PFSK-1 (cell line): ENCODE data around the gene LINGO3.

Experiments
- FOXP2 ChIP-seq: optimal IDR thresholded peaks from 2 replicates; pipeline ENCODE3; 2011; ENCODE audit warnings: borderline replicate concordance, control low read depth, inconsistent platforms; ENCODE audit not compliant: insufficient read depth; ENCODE audit errors: extremely low read length, extremely low read depth
- POLR2AphosphoS5 ChIP-seq: IDR thresholded peaks from 2 replicates; pipeline ENCODE4 v1.6.1; 2012; ENCODE audit warnings: low read depth, mild to moderate bottlenecking, control low read depth, low read length, moderate library complexity
- SIN3A ChIP-seq: IDR thresholded peaks from 2 replicates; pipeline ENCODE4 v1.6.1; 2012; ENCODE audit warnings: mild to moderate bottlenecking, low read length, moderate library complexity, borderline replicate concordance; ENCODE audit not compliant: insufficient read depth
- TAF1 ChIP-seq: IDR thresholded peaks from 2 replicates; pipeline ENCODE4 v1.6.1; 2012; ENCODE audit warnings: low read length, control low read depth, borderline replicate concordance; ENCODE audit not compliant: insufficient read depth
- TF ChIP-seq, protein P1 (sequence below), 2 experiments: IDR thresholded peaks; 2 replicates each; pipeline versions ENCODE4 v1.6.1 to v1.8.0; 2011 to 2012; ENCODE audit warnings: low read depth in 2 of 2, low read length in 2 of 2, control low read depth in 1 of 2, inconsistent platforms in 1 of 2, mild to moderate bottlenecking in 1 of 2, moderate library complexity in 1 of 2; ENCODE audit not compliant: insufficient read depth in 1 of 2

DNA sequence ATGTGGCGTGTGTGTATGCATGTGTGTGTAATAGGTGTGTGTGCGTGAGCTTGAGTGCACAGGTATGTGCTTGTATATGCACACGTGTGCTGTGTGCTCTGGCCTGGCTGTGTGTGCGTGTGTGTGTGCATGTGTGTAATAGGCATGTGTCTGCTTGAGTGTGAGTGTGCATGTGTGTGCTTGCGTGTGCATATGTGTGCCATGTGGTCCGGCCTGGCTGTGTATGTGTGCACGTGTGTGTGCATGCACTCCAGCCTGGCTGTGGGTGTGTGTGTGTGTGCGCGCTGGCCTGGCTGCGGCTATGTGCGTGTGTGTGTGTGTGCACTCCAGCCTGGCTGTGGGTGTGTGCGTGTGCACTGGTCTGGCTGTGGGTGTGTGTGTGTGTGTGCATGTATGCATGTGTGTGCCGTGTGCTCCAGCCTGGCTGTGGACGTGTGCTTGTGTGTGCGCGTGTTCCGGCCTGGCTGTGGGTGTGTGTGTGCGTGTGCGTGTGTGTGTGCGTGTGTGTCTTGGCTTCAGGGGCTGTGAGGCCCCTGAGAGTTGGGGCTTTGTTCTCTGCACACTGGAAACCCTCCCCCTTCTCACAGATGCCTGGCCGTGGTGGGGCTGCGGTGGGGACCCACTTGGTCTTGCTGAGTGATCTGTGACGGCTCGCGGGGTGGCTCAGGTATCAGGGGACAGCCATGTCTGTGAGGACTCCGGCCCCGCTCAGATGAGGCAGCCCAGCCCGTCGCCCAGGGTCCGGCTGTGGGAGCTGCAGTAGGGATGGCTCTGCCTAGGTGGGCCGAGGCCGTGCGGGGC is 28.8 kb upstream of the LINGO3 start:
- TF ChIP-seq TAF1: no peak
- no peak for TF ChIP-seq SIN3A
- TF ChIP-seq POLR2AphosphoS5: no peak
- TF ChIP-seq, protein P1, sequence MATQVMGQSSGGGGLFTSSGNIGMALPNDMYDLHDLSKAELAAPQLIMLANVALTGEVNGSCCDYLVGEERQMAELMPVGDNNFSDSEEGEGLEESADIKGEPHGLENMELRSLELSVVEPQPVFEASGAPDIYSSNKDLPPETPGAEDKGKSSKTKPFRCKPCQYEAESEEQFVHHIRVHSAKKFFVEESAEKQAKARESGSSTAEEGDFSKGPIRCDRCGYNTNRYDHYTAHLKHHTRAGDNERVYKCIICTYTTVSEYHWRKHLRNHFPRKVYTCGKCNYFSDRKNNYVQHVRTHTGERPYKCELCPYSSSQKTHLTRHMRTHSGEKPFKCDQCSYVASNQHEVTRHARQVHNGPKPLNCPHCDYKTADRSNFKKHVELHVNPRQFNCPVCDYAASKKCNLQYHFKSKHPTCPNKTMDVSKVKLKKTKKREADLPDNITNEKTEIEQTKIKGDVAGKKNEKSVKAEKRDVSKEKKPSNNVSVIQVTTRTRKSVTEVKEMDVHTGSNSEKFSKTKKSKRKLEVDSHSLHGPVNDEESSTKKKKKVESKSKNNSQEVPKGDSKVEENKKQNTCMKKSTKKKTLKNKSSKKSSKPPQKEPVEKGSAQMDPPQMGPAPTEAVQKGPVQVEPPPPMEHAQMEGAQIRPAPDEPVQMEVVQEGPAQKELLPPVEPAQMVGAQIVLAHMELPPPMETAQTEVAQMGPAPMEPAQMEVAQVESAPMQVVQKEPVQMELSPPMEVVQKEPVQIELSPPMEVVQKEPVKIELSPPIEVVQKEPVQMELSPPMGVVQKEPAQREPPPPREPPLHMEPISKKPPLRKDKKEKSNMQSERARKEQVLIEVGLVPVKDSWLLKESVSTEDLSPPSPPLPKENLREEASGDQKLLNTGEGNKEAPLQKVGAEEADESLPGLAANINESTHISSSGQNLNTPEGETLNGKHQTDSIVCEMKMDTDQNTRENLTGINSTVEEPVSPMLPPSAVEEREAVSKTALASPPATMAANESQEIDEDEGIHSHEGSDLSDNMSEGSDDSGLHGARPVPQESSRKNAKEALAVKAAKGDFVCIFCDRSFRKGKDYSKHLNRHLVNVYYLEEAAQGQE (IDR thresholded peaks at IDR 0.05; ENCODE audit: insufficient read depth in 1 of 2, low read depth in 2 of 2, low read length in 2 of 2): no peak
- no peak for TF ChIP-seq FOXP2
